ENCODE measurements around the gene TCEAL4. TPM values are rescaled to one million over a fixed set of nuclear protein-coding genes. Genes with fewer than 3 reads are reported as not detected.
"Not testable (repeated sequence)": the region's sequence is repeated elsewhere in the genome, so short reads cannot be mapped to it uniquely, and the experiment has no call there.

Gene TCEAL4
- 135 TPM for polyA plus RNA-seq (2013, experiment 1 of 2; ENCODE audit: insufficient read length)
- polyA plus RNA-seq (2013, experiment 2 of 2; ENCODE audit: insufficient read length), result 127 TPM

DNA sequence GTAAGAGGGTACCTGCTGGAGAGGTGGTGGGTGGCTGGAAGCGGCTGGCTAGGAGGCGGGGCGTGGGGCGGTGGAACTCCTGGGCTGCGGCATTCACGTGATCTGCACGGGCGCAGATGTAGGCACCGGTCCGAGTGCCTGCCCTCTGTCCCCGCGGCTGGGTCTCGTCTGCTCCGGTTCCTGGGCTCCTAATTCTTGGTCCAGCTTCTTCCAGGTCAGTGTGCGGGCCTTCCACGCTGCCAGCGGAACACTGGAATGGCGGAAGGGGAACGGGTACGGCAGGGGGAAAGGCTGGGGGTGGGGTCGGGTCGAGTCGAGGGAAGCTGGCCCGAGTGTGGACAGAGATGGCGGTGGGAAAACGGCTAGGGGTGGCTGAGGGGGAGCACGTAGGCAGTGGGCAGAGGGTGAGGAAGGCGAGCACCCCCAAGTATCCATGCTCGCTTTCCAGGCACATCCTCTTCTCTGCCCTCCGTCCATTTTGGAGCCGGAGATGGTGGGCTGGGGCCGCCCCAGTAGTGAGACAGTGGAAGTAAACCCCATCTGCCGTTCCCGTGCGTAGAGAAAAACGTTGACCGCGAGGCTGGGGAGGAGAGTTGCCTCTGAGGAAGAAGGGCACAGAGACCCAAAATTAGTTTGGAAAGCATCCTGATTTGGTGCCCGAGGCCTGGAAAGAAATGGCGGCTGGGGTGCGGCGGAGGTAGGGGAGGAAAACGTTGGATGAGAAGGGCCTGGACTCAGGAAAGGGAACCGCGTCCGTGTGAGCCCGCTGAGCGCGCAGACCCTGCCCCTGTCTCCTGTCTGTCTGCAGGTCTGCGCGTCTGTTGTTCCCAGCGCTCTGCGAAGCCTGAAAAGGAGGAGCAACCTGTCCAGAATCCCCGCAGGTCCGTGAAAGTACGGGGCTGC is at the start of gene TCEAL4:
Gene TCEAL4 (plus strand): TSS at position 105 of the 903 bp plus-strand sequence. CDS start 1,161 bp downstream, outside the sequence.
- no peak for DNase-seq

DNA sequence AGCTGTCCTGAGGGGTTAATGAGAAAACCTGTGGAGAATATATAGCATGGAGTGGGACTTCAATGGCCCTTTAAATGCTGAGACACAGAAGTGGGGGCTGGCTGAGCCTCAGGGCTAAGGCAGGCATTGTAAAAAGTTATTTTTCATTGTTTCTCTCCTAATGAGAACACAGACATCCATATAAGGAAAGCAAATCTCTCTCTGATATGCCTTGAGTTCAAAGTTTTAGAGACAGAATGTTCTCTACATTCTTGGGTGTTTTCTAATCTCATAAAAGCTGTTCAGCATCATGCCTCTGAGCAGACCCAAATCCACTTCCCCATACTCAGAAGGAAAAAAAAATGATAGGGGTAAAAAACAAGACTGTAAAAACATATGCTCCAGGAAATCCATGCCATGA is 49.2 kb upstream of the TCEAL4 start:
- DNase-seq, result no peak

DNA sequence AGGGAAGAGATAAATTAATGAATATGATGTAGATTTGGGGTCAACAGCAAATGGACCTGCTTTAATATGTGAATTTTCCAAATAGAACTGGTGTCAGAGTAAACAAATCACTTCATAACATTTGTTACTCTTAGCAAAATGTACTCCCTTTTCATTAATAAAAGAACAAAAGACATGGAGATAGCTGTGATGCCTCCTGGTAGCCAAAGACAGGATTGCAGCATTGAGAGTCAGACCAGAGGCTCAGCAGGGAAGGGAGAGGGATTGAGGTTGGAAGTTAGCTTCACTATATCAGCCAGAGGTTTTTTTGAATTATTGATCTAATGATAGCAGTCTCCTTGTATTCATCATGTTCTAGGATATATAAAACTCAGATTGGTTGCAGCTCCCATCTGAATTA is 48.6 kb upstream of the TCEAL4 start:
- no peak for DNase-seq

DNA sequence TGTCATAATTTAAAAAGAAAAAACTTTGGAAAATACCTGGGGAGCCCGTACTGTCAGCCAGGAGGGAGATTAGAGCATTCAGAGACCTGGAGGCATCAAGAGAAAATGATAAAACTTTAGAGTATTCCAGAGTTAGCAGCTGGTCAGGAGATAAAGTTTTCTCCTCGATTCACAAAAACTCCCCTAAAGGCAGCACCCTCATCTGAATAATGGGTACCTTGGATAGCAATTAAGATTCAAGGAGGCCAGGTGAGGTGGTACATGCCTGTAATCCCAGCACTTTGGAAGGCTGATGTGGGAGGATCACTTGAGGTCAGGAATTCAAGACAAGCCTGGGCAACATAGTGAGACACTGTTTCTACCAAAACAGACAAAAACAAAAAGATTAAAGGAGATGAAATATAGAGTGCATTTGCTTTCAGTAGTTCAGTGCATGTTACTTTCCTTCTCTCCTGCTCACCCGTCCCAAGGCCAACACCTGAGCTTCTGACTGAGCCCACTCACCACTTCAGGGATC is 47.4 kb upstream of the TCEAL4 start:
- no peak for DNase-seq

DNA sequence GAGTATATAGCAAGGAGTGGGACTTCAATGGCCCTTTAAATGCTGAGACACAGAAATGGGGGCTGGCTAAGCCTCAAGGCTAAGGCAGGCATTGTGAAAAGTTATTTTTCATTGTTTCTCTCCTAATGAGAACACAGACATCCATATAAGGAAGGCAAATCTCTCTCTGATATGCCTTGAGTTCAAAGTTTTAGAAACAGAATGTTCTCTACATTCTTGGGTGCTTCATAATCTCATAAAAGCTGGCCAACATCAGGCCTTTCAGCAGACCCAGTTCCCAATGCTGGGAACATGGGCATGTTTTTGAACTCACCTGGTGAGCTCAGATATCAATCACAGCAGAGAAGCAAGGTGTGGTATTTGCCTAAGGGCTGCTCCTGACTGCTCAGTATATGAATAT is 46.6 kb upstream of the TCEAL4 start:
- peak; percentile 25 for DNase-seq

DNA sequence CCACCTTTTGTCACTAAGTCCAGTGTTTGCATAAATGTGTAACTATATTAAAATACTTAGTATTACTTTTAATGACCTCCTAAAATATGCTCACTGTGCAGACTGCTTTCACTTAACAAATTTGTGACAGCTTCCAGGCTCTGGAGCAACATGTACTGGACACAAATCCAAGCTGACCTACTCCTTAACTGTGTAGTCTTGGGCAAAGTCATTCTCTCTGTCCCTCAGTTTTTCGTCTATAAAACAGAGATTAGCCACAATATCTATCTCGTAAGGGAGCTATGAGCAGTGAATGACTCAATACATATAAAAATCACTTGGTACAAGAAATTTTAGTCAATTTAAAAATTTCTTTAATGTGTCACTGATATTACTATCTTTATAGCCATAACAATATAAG is 45.6 kb upstream of the TCEAL4 start:
- no peak for DNase-seq

DNA sequence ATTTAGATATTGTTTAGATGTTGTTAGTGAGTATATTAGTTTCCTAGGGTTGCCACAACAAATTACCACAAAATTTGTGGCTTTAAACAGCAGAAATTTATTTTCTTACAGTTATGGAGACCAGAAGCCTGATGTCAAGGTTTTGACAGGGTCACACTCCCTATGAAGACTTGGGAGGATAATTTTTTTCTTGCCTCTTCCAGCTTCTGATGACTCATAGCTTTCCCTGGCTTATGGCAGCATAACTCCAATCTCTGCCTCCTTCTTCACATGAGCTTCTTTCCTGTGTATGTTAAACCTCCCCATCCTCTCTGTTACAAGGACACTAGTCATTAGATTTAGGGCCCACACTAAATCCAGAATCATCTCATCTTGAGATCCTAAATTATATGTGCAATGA is 45.2 kb upstream of the TCEAL4 start:
- peak; percentile 38 for DNase-seq

DNA sequence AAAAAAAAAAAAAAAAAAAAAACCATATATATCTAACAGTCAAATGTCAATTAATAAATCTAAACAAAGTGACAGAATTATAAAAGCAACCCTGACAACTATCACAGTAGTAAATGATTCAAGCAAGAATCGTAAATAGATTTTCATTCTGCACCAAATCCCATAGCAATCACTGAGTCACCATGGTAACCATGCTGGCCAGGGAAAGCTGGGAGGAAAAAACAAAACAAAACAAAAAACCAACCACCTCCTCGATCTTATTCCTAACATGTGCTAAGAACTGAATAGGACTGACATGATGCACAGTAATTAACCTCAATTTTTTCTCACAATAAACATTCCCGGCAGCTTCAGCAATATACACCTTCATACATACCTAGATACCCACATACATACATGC is 35.4 kb upstream of the TCEAL4 start:
- DNase-seq, result no peak

DNA sequence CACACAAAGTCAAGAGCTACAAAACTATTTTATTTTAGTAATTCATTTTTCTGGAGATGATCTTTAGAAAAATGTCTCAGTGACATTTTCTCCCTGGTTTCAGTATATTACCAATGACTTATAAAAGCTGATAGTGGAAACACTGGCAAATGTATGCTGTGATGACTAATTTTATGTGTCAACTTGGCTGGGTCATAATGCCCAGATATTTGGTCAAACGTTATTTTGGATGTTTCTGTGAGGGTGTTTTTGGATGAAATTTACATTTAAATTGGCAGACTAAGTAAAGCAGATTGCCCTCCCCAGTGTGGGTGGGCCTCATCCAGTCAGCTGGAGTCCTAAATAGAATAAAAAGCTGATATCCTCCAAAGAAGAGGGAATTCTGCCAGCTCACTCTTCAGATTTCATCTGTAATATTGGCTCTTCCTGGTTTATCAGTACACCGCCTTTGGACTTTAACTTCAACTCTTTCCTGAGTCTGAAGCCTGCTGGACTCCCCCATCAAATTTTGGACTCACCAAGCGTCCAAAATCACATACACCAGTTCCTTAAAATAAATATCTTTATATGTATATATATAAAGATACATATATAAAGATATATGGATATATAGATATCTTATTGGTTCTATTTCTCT is 34.8 kb upstream of the TCEAL4 start:
- DNase-seq, result no peak

DNA sequence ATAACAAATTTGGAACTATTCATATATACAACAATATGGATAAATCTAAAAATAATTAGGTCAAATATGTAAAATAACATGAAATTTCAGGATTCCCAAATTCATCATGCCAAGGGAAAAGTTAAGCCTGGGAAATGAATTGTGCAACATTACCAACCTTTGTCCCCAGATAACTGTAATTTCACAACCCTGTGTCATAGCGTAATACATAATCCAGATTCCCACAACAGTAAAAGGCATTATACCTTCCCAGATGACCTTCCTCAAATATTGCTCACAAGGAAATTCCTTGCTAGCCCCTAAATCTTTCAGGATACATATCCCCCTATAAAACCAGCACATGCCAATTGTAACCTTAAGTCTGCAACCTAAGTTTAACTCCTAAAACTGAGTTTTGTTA is 33.1 kb upstream of the TCEAL4 start:
- DNase-seq, result no peak

DNA sequence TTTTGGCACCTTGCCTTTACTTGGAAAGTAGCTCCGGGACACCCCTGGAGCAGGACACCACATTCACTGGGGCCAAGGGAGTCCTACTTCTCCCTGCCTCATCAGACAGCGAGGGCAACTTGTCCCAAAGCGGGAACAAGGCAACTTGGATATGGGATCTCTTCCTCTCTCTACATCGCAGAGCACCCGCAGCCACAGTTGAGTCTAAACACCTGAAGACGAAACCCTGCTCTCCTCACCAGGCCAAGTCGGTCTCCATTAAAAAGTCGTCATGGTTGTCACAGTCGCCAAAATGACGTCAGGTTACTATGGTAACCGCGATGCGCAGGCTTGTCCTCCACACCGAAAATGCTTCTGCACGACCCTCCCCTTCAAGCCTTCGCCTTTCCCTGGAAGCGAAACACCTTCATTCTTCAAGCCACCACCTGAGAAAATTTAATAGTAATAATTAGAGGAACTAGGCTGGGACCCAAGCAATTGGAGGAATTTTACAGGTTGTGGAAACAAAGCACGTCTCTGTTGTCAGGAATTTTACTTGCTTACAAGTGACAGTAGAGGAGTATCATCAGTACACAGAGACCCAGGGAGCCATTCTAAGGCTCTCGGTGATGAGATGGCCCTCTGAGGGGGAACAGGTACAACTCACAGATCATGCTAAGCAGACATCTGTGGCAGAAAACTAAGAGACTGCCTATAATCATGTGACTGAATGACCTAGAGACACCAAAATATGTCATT is 30.5 kb upstream of the TCEAL4 start:
- DNase-seq, result peak; percentile 65

DNA sequence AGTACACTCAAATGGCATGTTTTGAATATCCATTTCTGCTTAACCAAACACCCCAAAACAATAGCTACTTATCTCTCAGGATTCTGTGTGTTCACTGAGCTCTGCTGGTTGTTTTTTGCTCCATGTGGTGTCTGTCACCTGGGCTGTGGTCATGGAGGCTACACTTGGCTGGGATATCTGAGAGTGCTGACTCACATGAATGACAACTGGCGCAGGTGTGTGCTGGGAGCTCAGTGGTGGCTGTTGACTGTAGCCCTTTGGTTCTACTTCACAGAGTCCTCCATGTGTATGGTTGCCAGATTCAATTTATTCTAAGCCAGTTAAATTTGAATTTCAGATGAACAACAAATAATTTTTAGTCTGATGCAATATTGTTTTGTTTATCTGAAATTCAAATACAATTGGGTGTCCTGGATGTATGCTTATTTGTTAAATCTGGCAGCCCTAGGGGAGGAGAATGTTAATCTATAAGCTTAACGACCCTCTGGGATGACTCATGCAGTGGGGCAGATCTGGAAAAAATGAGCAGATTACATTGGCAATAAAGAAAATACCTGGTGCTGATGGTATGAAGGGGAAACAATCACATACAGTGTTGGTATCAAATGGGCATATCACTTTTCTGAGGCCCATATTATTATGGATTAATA is 28.2 kb upstream of the TCEAL4 start:
- no peak for DNase-seq

DNA sequence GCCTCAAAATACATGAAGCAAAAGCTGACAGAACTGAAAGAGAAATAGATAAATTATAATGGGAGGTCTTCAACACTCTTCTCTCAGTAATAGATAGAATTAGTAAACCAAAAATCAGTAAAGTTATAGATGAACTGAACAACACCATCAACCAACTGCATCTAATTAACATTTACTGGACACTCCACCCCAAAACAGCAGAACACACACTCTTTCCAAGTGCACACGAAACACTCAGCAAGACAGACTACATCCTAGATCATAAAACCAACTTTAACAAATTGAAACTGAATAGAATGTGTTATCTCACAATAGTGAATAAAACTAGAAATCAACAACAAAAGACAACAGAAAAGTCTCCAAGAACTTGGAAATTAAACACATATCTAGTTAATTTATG is 25.1 kb upstream of the TCEAL4 start:
- no peak for DNase-seq

DNA sequence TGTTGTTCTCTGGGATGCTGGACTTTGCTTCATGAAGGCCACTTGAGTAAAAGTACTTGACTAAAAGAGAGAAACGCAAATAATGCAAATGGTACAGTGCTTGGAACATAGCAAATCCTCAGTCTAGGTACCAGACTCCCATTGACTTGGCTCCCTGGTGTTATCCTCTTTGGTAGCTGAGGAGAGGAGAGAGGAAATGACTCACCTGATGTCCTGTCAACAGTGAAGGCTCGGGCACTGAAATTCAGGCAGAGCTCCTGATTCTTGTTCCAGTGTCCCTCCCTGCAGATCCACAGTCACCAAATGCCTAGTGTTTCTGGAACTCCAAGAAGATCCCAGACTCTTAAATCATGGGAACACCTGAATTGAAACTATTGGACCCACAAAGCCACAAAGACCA is 22.5 kb upstream of the TCEAL4 start:
- no peak for DNase-seq

DNA sequence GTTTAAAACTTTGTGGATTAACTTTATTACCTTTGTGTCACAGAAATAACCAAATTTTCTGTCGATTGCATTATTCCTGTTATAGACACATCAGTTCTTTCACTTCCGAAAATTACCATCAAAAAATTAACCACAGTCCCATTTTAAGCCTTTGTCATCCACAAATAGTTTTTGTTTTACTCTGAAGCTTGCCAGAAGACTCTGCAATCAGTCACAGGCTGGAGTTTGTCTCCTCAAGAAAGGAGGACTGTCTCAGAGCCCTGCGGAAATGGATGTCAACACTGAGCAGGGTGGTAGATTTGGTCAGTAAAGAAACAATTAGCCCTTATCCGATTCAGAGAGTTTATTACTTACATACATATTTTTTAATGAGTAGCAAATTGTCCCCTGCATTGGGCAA is 20.1 kb upstream of the TCEAL4 start:
- no peak for DNase-seq

DNA sequence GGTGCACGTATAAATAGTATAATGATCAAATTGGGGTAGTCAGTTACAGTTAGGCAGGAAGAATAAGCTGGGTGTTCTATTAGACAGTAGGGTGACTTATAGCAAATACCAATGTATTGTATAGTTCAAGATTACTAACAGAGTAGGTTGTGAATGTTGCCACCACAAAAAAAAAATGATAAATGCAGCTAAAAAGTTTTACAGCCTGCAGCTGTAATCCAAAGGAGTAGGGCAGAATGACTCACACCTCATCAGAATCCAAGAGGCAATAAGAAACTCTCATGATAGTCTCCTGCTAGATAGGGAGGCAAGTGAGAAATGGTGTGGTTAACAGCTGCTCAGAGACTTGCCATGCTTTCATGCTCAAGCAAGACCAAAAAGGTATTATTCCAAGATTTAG is 19.6 kb upstream of the TCEAL4 start:
- DNase-seq, result peak; percentile 74

DNA sequence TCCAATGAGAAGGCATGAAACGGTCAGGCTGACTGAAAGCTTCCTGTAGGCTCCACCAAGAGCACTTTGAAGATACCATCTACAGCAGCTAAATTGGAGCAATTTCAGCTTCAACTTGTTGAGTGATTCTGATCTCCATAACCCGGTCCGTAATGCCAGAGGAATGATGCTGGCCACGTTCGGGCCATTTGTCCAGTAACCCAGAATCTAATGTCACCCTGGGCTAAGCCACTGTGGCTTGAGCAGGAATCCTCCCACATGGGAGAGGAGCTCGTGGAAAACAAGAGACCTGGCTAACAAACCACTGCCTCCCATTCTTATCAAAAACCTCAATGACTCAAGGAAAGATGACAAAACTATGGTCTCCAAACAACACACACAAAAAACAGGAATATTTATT is 14.2 kb upstream of the TCEAL4 start:
- DNase-seq, result no peak

DNA sequence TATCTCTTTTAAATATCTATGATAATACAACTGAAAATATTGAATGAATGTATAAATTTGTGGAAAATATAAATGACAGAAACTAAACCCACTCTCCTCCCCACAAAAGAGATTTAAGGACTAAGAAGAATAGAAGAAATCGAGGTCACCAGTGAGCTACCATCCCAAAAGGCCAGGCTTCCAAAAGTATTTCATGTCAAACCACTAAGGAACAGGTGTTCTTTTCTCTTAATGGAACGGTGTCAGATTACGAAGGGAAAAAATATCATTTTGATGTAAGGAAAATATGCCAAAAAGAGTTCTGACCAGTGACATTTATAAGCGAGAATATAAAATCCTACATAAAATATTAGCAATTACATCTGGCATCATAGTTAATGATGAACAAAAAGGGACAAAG is 13.6 kb upstream of the TCEAL4 start:
- no peak for DNase-seq

DNA sequence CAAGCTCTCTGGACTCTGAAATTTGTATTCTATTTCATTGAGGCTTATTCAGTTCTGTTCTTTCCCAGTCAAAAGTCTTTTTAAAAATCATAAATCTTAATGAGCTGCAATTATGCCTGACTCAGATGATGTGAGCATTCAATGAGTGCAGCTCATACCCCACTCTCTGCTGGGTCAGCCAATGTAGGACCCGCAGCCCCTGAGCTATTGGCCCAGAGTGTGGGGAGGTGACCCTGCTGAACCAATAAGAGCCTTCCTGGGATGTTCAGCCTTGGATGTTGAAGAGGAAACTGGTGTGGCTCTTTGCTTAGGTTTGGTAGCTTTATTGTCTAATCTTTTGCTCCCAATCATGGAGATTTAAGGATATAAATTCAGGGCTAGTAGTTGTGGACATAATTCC is 12.1 kb upstream of the TCEAL4 start:
- DNase-seq, result no peak

DNA sequence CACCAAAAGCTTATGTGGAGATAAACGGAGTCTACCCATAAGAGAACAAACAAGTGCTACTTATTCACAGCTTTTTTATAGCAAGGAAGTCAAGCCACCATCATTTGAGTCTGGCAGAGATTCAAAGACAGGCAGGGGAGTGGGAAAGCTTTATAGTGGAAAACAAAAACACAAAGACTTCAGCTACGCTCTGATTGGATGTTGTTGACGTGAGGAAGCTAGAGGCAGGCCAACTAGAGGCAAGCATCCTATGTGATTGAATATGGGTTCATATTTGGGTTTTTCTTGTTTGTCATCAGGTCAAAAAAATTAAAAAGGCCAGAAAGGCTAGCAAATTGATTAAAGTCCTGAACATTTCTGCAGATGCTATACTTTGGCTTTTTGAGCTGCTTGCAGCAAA is 719 bp upstream of the TCEAL4 start:
- no peak for DNase-seq

DNA sequence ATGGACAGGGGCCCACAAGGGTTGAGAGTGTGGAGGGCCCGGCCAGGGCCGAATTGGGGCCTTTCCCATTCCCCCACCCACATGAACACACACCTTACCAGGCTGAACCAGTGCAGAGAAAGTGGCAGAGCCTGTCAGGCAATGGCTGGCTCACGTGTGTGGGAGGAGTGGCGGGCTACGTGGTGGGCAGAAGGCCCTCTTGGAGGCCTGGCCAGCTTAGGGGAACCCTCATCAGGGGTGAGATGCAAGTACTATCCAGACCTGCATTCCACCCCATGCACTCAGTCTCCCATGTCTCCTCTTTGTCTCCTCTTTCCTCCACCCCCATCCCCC is 965 bp downstream of the TCEAL4 start:
- DNase-seq, result no peak

DNA sequence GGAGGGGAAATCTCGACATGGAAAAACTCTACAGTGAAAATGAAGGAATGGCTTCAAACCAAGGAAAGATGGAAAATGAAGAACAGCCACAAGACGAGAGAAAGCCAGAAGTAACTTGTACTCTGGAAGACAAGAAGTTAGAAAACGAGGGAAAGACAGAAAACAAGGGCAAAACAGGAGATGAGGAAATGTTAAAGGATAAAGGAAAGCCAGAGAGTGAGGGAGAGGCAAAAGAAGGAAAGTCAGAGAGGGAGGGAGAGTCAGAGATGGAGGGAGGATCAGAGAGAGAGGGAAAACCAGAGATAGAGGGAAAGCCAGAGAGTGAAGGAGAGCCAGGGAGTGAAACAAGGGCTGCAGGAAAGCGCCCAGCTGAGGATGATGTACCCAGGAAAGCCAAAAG is 1.3 kb downstream of the TCEAL4 start:
- no peak for DNase-seq

DNA sequence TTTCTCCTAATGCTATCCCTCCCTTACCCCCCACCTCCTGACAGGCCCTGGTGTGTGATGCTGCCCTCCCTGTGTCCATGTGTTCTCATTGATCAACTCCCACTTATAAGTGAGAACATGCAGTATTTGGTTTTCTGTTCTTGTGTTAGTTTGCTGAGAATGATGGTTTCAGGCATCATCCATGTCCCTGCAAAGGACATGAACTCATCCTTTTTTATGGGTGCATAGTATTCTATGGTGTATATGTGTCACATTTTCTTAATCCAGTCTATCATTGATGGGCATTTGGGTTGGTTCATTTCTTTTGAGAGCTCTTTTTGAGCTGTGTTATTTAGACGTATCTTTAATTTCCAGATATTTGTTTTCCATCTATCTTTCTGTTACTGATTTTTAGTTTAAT is 7.0 kb downstream of the TCEAL4 start:
- not testable (repeated sequence) for DNase-seq

Data from fibroblast of skin of abdomen (primary cell).